Ovary (tissue), 9 donors: ENCODE results near the gene SSBP4. TPM values are rescaled to one million over a fixed set of nuclear protein-coding genes. Genes with fewer than 3 reads are reported as not detected.

Source experiments
- DNase-seq, 5 donors: peaks; one replicate each; pipeline ENCODE4 v3.0.0-alpha.2; 2019 to 2020
- H3K27ac ChIP-seq, 2 donors: fragments of 200-600 bp; one replicate each; pipeline versions ENCODE4 v1.5.1 to v1.8.0; 2019 to 2022
- H3K27me3 ChIP-seq: fragments of 200-600 bp; one replicate; pipeline ENCODE4 v1.8.0; 2022
- H3K36me3 ChIP-seq: fragments of 200-600 bp; sonication (generic); one replicate; pipeline ENCODE4 v1.5.1; 2019
- H3K4me1 ChIP-seq: one replicate; pipeline ENCODE4 v1.8.1; 2013; ENCODE audit warnings: mild to moderate bottlenecking, moderate library complexity; ENCODE audit not compliant: insufficient read depth
- H3K4me3 ChIP-seq: fragments of 200-600 bp; sonication (generic); one replicate; pipeline ENCODE4 v1.5.1; 2017
- H3K9me3 ChIP-seq, 2 donors: fragments of 200-600 bp in 1 of 2; sonication (generic) in 1 of 2; one replicate each; pipeline versions ENCODE4 v1.5.1 to v1.8.1; 2013 to 2019; ENCODE audit warnings: mild to moderate bottlenecking in 1 of 2, moderate library complexity in 1 of 2
- EP300 ChIP-seq: sonication (generic); formaldehyde crosslinking; IDR thresholded peaks from one replicate; pipeline ENCODE4 v1.6.1; 2017; ENCODE audit warnings: antibody characterized with exemption
- POLR2A ChIP-seq: fragments of 450-650 bp; IDR thresholded peaks from one replicate; pipeline ENCODE4 v1.6.1; 2017; ENCODE audit warnings: antibody characterized with exemption, mild to moderate bottlenecking, moderate library complexity
- WGBS, 3 donors: extraction: QIAGEN DNeasy Blood & Tissue Kit in 1 of 3; methylation state at CpG; one replicate each; pipeline versions ENCODE4 v1.1.5 to v1.1.7; 2013 to 2017; 5-methylcytosine and 5-hydroxymethylcytosine counted together
- intact Hi-C, 4 donors: fragments of 100-400 bp; cut with DNase I; formaldehyde crosslinking; loops; one replicate each; pipeline versions ENCODE4 v1.11.0 to v1.15.1; 2022 to 2023
- polyA plus RNA-seq, 2 donors: library from polyadenylated mRNA; stranded (reverse); fragments of 200-250 nt in 1 of 2; fragments of 350-450 nt in 1 of 2; fragmentation: Illumina TruSeq in 1 of 2; extraction: RNeasy Lipid Tissue Mini Kit (QIAGEN cat#74804) in 1 of 2; gene quantifications; one replicate each; pipeline ENCODE4 v1.2.3, GENCODE V29; 2013 to 2014
- total RNA-seq, 7 donors: library from RNA; depleted of rRNA in 2 of 7; stranded (reverse); fragments of >200 nt in 2 of 7; fragmentation: NEBNext Ultra II Directional in 3 of 7; extraction: Animal tissue kit (Norgen Biotek cat#: 25700) in 3 of 7; gene quantifications; one replicate each; pipeline versions ENCODE4 v1.1.0 to v1.2.4, GENCODE V29; 2016 to 2023
- TF ChIP-seq, protein P1 (sequence below), 3 donors: fragments of 450-650 bp in 2 of 3; fragments of 200-600 bp in 1 of 3; IDR thresholded peaks; one replicate each; pipeline versions ENCODE4 v1.5.1 to v1.8.0; 2016 to 2022; ENCODE audit warnings: antibody characterized with exemption in 3 of 3, mild to moderate bottlenecking in 1 of 3
- donor health status: DM: no; HTN: no; CAD: no; lungs with moderate emphysema.
- donor health status: DM: no; HTN: no; CAD: no.
- donor health status: Bipolar disorder and iron deficiency.
- donor health status: DM: yes; HTN: yes; CAD: no.
- donor health status: DM: no; HTN: no; CAD: no.
- donor health status: DM: yes; HTN: yes; CAD: no.

The SSBP4 gene
- total and polyA plus RNA-seq, 9 donors, result 4.6 to 124 (median 88.3) TPM

GRCh38 chr19:18457483-18458331, 38.5 kb downstream of the SSBP4 start:
- H3K27me3 ChIP-seq, result no peaks in the 10 kb centered on the region
- H3K36me3 ChIP-seq, result no peaks in the 10 kb centered on the region
- peak overlapping the region in 1 of 2 donors; percentile 25 for H3K27ac ChIP-seq
- no peak for TF ChIP-seq EP300
- no peak for TF ChIP-seq POLR2A
- TF ChIP-seq, protein P1, sequence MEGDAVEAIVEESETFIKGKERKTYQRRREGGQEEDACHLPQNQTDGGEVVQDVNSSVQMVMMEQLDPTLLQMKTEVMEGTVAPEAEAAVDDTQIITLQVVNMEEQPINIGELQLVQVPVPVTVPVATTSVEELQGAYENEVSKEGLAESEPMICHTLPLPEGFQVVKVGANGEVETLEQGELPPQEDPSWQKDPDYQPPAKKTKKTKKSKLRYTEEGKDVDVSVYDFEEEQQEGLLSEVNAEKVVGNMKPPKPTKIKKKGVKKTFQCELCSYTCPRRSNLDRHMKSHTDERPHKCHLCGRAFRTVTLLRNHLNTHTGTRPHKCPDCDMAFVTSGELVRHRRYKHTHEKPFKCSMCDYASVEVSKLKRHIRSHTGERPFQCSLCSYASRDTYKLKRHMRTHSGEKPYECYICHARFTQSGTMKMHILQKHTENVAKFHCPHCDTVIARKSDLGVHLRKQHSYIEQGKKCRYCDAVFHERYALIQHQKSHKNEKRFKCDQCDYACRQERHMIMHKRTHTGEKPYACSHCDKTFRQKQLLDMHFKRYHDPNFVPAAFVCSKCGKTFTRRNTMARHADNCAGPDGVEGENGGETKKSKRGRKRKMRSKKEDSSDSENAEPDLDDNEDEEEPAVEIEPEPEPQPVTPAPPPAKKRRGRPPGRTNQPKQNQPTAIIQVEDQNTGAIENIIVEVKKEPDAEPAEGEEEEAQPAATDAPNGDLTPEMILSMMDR (IDR thresholded peaks at IDR 0.05), result no peak
- intact Hi-C loops, result loop anchor here in 2 of 4 donors (10.0 kb wide), 2 partner anchors 117 to 407 kb away; partner anchors contain the start of gene UBA52 (in 1 of the 2)
- 70 to 78% (median 74%) methylated on average over 21 of the region's 21 CpGs for WGBS, 3 donors
- no peak for DNase-seq
- H3K4me3 ChIP-seq, result no peak overlapping the region
- H3K9me3 ChIP-seq, result no peaks in the 10 kb centered on the region
- peaks cover 10% of the 10 kb centered on the region for H3K4me1 ChIP-seq

GRCh38 chr19:18460900-18461299, 41.7 kb downstream of the SSBP4 start:
- intact Hi-C loops, result loop anchor here in 3 of 4 donors (10.0 kb wide), 2 partner anchors 54 to 114 kb away; partner anchors contain the start of gene UBA52 (in 2 of the 3)
- peak in 1 of 5 donors; percentile 38 for DNase-seq
- TF ChIP-seq EP300 (no peak), POLR2A (no peak)
- TF ChIP-seq, protein P1 (IDR thresholded peaks at IDR 0.05), result no peak
- Histone ChIP-seq H3K27me3 (no peaks in the 10 kb centered on the region), H3K4me1 (peaks cover 25% of the 10 kb centered on the region), H3K36me3 (no peaks in the 10 kb centered on the region), H3K27ac (peak overlapping the region in 1 of 2 donors; percentile 61), H3K4me3 (no peak overlapping the region), H3K9me3 (no peaks in the 10 kb centered on the region)
- 74 to 80% (median 77%) methylated on average over 12 of the region's 12 CpGs for WGBS, 3 donors

DNA sequence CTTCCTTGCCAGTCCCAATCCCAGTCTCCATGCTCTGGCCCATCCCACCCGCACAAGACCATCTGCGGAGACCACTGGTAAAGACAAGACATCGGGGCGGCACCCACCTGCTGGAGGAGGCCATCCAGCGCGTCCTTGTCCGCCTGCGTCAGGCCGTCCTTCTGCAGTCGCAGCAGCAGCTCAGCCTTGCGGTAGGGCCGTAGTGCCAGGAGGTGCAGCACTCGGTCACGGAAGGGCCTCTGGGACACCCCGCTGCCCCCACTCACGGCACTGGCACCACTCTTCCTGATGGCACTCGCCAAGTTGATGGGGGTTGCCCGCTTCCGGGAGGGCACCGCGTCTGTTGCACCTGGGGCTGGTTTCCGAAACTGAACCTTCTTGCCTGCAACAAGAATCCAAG, 42.3 kb downstream of the SSBP4 start:
- peaks cover 31% of the 10 kb centered on the region for H3K4me1 ChIP-seq
- intact Hi-C loops, result loop anchor here in 3 of 4 donors (10.0 kb wide), 2 partner anchors 53 to 113 kb away; partner anchors contain the start of gene UBA52 (in 2 of the 3)

GRCh38 chr19:18464646-18465045, 45.4 kb downstream of the SSBP4 start:
- H3K4me3 ChIP-seq, result no peak overlapping the region
- H3K27ac ChIP-seq, result peak overlapping the region; percentile 18 to 63
- peaks cover 35% of the 10 kb centered on the region for H3K4me1 ChIP-seq
- TF ChIP-seq, protein P1 (IDR thresholded peaks at IDR 0.05), result no peak
- TF ChIP-seq POLR2A (no peak), EP300 (no peak)
- no peaks in the 10 kb centered on the region for H3K9me3 ChIP-seq
- 2 to 8% (median 8%) methylated on average over 8 of the region's 8 CpGs for WGBS, 3 donors
- intact Hi-C loops, result loop anchor here (5.0 to 10.0 kb wide), 4 partner anchors 50 to 123 kb away; partner anchors contain the start of genes UBA52 (in 2 of the 4), ELL (in 1 of the 4) and REX1BD (in 1 of the 4)
- peak; percentile 82 to 88 (median 84) for DNase-seq
- H3K27me3 ChIP-seq, result no peaks in the 10 kb centered on the region
- no peaks in the 10 kb centered on the region for H3K36me3 ChIP-seq

More for the DNA sequence above, 42.3 kb downstream of the SSBP4 start:
- Histone ChIP-seq H3K9me3 (no peaks in the 10 kb centered on the region), H3K4me3 (no peak overlapping the region), H3K36me3 (no peaks in the 10 kb centered on the region), H3K27me3 (no peaks in the 10 kb centered on the region), H3K27ac (peak overlapping the region in 1 of 2 donors; percentile 61)
- DNase-seq, result peak in 2 of 5 donors; percentile 45 to 46
- TF ChIP-seq, protein P1 (IDR thresholded peaks at IDR 0.05), result no peak
- TF ChIP-seq EP300, result no peak
- no peak for TF ChIP-seq POLR2A
- WGBS, 3 donors, result 93 to 98% (median 95%) methylated on average over 5 to 22 of the region's 22 CpGs
